SK-N-SH (cell line): ENCODE data around the gene NUSAP1. TPM values are rescaled to one million over a fixed set of nuclear protein-coding genes. Genes with fewer than 3 reads are reported as not detected.
A peak's percentile ranks its signal among the peaks of the same experiment; 100 is the strongest.

Experiments used
- CTCF ChIA-PET: fragments of 300-600, 350-600 bp; formaldehyde crosslinking; extraction: SDS; loops from one replicate; lab custom pipeline; 2021; lab: Yijun Ruan, JAX
- POLR2A ChIA-PET: fragments of 350-600 bp; sonication (Branson Sonifier 250); formaldehyde crosslinking; extraction: SDS; loops from one replicate; lab custom pipeline; 2020; ENCODE audit warnings: antibody characterized with exemption, inconsistent platforms; lab: Yijun Ruan, JAX
- DNase-seq: peaks from one replicate; pipeline ENCODE4 v3.0.0; 2012
- H2AFZ ChIP-seq: fragments of 200-600 bp; sonication (generic); 2 replicates; pipeline ENCODE4 v1.8.1; 2016; ENCODE audit warnings: antibody characterized with exemption, mild to moderate bottlenecking, low read depth
- H3F3A ChIP-seq: fragments of 200-600 bp; sonication (generic); replicated peaks from 2 replicates; pipeline ENCODE3; 2016; ENCODE audit warnings: antibody characterized with exemption, mild to moderate bottlenecking; ENCODE audit not compliant: insufficient read depth
- H3K27ac ChIP-seq, 2 experiments: fragments of 200-500 bp in 1 of 2; fragments of 200-600 bp in 1 of 2; sonication (Bioruptor generic) in 1 of 2; sonication (generic), shearing (Covaris generic) in 1 of 2; 2 replicates each; pipeline versions ENCODE4 v1.5.1 to v1.6.1; 2014 to 2016; ENCODE audit warnings: low read depth in 2 of 2, inconsistent platforms in 1 of 2, low read length in 1 of 2, mild to moderate bottlenecking in 1 of 2, mixed read lengths in 1 of 2
- H3K27me3 ChIP-seq: fragments of 200-600 bp; sonication (generic), shearing (Covaris generic); 2 replicates; pipeline ENCODE4 v1.6.1; 2016; ENCODE audit warnings: mixed run types; ENCODE audit not compliant: insufficient read depth
- H3K36me3 ChIP-seq, 2 experiments: fragments of 200-500 bp in 1 of 2; fragments of 200-600 bp in 1 of 2; sonication (Bioruptor generic) in 1 of 2; sonication (generic) in 1 of 2; replicated peaks in 1 of 2; 2 replicates each; pipeline versions ENCODE3 to v1.5.1; 2014 to 2016; ENCODE audit warnings: low read length in 1 of 2, mild to moderate bottlenecking in 1 of 2; ENCODE audit not compliant: insufficient read depth in 2 of 2, control insufficient read depth in 1 of 2
- H3K4me1 ChIP-seq, 2 experiments: fragments of 200-500 bp in 1 of 2; fragments of 200-600 bp in 1 of 2; sonication (Bioruptor generic) in 1 of 2; sonication (generic), shearing (Covaris generic) in 1 of 2; 2 replicates each; pipeline versions ENCODE4 v1.5.1 to v1.6.1; 2014 to 2016; ENCODE audit warnings: low read depth in 1 of 2, low read length in 1 of 2, mixed run types in 1 of 2; ENCODE audit not compliant: insufficient read depth in 2 of 2, control insufficient read depth in 1 of 2
- H3K4me2 ChIP-seq: fragments of 200-600 bp; sonication (generic), shearing (Covaris generic); 2 replicates; pipeline ENCODE4 v1.6.1; 2017; ENCODE audit warnings: mixed run types
- H3K4me3 ChIP-seq, 2 experiments: fragments of 200-500 bp in 1 of 2; fragments of 200-600 bp in 1 of 2; sonication (Bioruptor generic) in 1 of 2; sonication (generic), shearing (Covaris generic) in 1 of 2; 2 replicates each; pipeline versions ENCODE4 v1.5.1 to v1.8.1; 2014 to 2016; ENCODE audit warnings: low read depth in 2 of 2, inconsistent platforms in 1 of 2, low read length in 1 of 2, mild to moderate bottlenecking in 1 of 2, mixed read lengths in 1 of 2, moderate library complexity in 1 of 2
- H3K79me2 ChIP-seq: fragments of 200-600 bp; sonication (generic); 2 replicates; pipeline ENCODE4 v1.8.1; 2017; ENCODE audit warnings: mild to moderate bottlenecking; ENCODE audit not compliant: insufficient read depth
- H3K9ac ChIP-seq: fragments of 200-600 bp; sonication (generic); 2 replicates; pipeline ENCODE4 v1.6.1; 2017; ENCODE audit warnings: mixed run types
- H3K9me2 ChIP-seq: fragments of 200-600 bp; sonication (generic); 2 replicates; pipeline ENCODE4 v1.6.1; 2017; ENCODE audit warnings: mixed run types
- H3K9me3 ChIP-seq: fragments of 200-600 bp; sonication (generic); 2 replicates; pipeline ENCODE4 v1.6.1; 2017; ENCODE audit warnings: mixed run types, mild to moderate bottlenecking, moderate library complexity
- H4K20me1 ChIP-seq: fragments of 200-600 bp; sonication (generic); 2 replicates; pipeline ENCODE4 v1.6.1; 2017; ENCODE audit warnings: mild to moderate bottlenecking, mixed run types; ENCODE audit not compliant: insufficient read depth
- EP300 ChIP-seq, 2 experiments: IDR thresholded peaks; 2 replicates each; pipeline versions ENCODE4 v1.4.0 to v1.6.1; 2012; ENCODE audit warnings: borderline replicate concordance in 1 of 2, low read depth in 1 of 2, low read length in 1 of 2
- EZH2phosphoT487 ChIP-seq: fragments of 200-600 bp; sonication (generic); IDR thresholded peaks from 2 replicates; pipeline ENCODE4 v1.6.1; 2017; ENCODE audit warnings: low read depth, mixed run types, mild to moderate bottlenecking, antibody characterized with exemption, moderate library complexity, borderline replicate concordance
- GATA2 ChIP-seq: sonication (generic); formaldehyde crosslinking; IDR thresholded peaks from 2 replicates; pipeline ENCODE4 v1.5.0; 2020; ENCODE audit warnings: mild to moderate bottlenecking, missing genetic modification reagents
- IRF3 ChIP-seq: fragments of 150-350 bp; IDR thresholded peaks from 2 replicates; pipeline ENCODE4 v1.6.1; 2016; ENCODE audit warnings: mild to moderate bottlenecking, low read depth, low read length
- JUND ChIP-seq: IDR thresholded peaks from 2 replicates; pipeline ENCODE4 v1.4.0; 2012
- POLR2AphosphoS5 ChIP-seq: IDR thresholded peaks from 2 replicates; pipeline ENCODE4 v1.6.1; 2012; ENCODE audit warnings: low read depth, low read length
- RXRA ChIP-seq: IDR thresholded peaks from 2 replicates; pipeline ENCODE4 v1.4.0; 2012; ENCODE audit warnings: low read depth, mild to moderate bottlenecking, borderline replicate concordance
- SIN3A ChIP-seq: IDR thresholded peaks from 2 replicates; pipeline ENCODE4 v1.6.1; 2012; ENCODE audit warnings: low read depth, mild to moderate bottlenecking, low read length, moderate library complexity, borderline replicate concordance
- YY1 ChIP-seq: IDR thresholded peaks from 2 replicates; pipeline ENCODE4 v1.4.0; 2012; ENCODE audit warnings: low read depth, mild to moderate bottlenecking
- ZBTB33 ChIP-seq: IDR thresholded peaks from 2 replicates; pipeline ENCODE4 v1.4.0; 2012; ENCODE audit warnings: low read depth, borderline replicate concordance
- WGBS: methylation state at CpG from one replicate; pipeline ENCODE4 v1.1.6; 2017; ENCODE audit warnings: low lambda C conversion rate; 5-methylcytosine and 5-hydroxymethylcytosine counted together
- polyA plus RNA-seq, 3 experiments: library from polyadenylated mRNA; depleted of rRNA; stranded (reverse); fragments of >200 nt; gene quantifications; 2 replicates each; pipeline ENCODE4 v1.2.3, GENCODE V29; 2012
- TF ChIP-seq, protein P1 (sequence below): IDR thresholded peaks from 2 replicates; pipeline ENCODE4; 2012
- TF ChIP-seq, protein P2 (sequence below): fragments of 200-600 bp; sonication (generic); IDR thresholded peaks from 2 replicates; pipeline ENCODE4 v1.6.1; 2017; ENCODE audit warnings: antibody characterized with exemption, mild to moderate bottlenecking, moderate library complexity
- TF ChIP-seq, protein P3 (sequence below): IDR thresholded peaks from 2 replicates; pipeline ENCODE4 v1.4.0; 2012; ENCODE audit warnings: low read depth, borderline replicate concordance

Gene NUSAP1
- polyA plus RNA-seq, 1 of the 3 experiments (the other 2 are of a cell fraction) = 41.1 TPM

GRCh38 chr15:41416742-41417417 is 84.2 kb downstream of the NUSAP1 start, which contains the start of gene RTF1 (continued):
- peak; percentile 15; the same call in 1 of the 2 replicates for TF ChIP-seq SIN3A

DNA sequence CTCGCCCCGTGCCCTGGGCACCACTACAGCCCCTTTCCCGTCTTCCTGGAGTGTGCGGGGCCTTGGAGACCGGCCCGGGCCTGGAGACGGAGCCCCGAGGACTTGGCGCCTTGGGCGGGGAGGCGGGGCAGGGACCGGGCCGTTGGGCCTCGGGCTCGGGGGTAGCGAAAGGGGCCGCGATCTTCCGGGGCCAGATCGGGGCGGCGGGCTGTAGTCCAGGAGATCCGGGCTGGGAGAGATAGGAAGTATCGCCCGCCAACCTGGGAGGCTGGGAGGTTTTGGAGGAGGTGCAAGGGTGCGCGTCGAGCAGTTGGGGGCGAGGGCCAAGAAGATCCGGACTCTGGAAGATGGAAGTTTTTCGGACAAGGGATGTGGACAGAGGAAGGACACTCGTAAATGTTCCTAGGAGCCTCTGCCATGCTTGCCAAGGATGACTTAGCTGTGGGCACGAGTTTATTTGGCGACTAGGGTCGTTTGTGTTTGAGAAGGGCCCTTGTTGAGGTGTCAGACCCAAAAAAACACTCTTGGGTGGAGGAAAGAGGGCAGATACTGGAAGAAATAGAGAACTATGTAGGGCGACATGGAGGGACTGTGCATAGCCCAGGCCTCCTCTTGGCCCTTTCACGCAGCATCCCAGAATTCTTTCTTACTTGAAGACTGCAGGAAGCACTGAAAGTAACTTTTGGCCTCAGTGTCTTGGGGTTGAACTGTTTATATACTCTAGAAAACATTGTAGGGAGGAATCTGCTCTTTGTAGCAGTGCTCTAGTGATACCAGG is 84.9 kb downstream of the NUSAP1 start:
- H4K20me1 ChIP-seq = peaks cover 51% of the 10 kb centered on the region
- H3K9ac ChIP-seq = peak overlapping the region; percentile 92
- DNase-seq = peak; percentile 76
- H2AFZ ChIP-seq = 0 out of 2 replicates have a peak overlapping the region, but pooled peaks have one; percentile 57
- peak overlapping the region; percentile 47 to 76; a peak in 3 of 4 replicates for H3K27ac ChIP-seq
- peaks cover 6 to 14% of the 10 kb centered on the region in 2 experiments; a peak in 3 of 4 replicates for H3K4me1 ChIP-seq
- H3K9me2 ChIP-seq = no peaks in the 10 kb centered on the region
- peak overlapping the region; percentile 79 to 100 for H3K4me3 ChIP-seq
- peaks cover 12% of the 10 kb centered on the region for H3F3A ChIP-seq
- H3K4me2 ChIP-seq = peak overlapping the region; percentile 93
- no peaks in the 10 kb centered on the region for H3K9me3 ChIP-seq
- TF ChIP-seq ZBTB33 (no peak), POLR2AphosphoS5 (no peak)
- ChIA-PET CTCF (interaction anchor here (1.0 kb wide), 1 partner anchor 48 kb away, joined by 3 read pairs; no protein-coding TSS in a partner anchor), POLR2A (interaction anchor here (1.1 kb wide), 1 partner anchor 48 kb away, joined by 3 read pairs; no protein-coding TSS in a partner anchor)
- no peaks in the 10 kb centered on the region for H3K27me3 ChIP-seq
- H3K36me3 ChIP-seq = no peaks in the 10 kb centered on the region
- H3K79me2 ChIP-seq = peaks cover 75% of the 10 kb centered on the region
- under 1% methylated on average over 25 of the region's 37 CpGs for WGBS

- H3K27ac ChIP-seq = no peak overlapping the region
- H3K79me2 ChIP-seq = peaks cover 98% of the 10 kb centered on the region
- ChIA-PET POLR2A (no interaction called here), CTCF (no interaction called here)
- 98% methylated on average over 7 of the region's 7 CpGs for WGBS
- H4K20me1 ChIP-seq = peaks cover 74% of the 10 kb centered on the region
- peaks cover 0 to 5% of the 10 kb centered on the region in 2 experiments for H3K36me3 ChIP-seq
- peaks cover 13% of the 10 kb centered on the region for H3F3A ChIP-seq
- peaks cover 4 to 9% of the 10 kb centered on the region in 2 experiments; a peak in 3 of 4 replicates for H3K4me1 ChIP-seq
- no peaks in the 10 kb centered on the region for H3K27me3 ChIP-seq
- no peaks in the 10 kb centered on the region for H3K9me2 ChIP-seq
- DNase-seq = no peak
- no peak overlapping the region for H3K4me2 ChIP-seq
- H3K9ac ChIP-seq = no peak overlapping the region
- no peak overlapping the region for H2AFZ ChIP-seq
- H3K9me3 ChIP-seq = no peaks in the 10 kb centered on the region
- H3K4me3 ChIP-seq = no peak overlapping the region
- no peak for TF ChIP-seq POLR2AphosphoS5
- no peak for TF ChIP-seq SIN3A
- no peak for TF ChIP-seq YY1
- no peak for TF ChIP-seq IRF3
- TF ChIP-seq, protein P1, sequence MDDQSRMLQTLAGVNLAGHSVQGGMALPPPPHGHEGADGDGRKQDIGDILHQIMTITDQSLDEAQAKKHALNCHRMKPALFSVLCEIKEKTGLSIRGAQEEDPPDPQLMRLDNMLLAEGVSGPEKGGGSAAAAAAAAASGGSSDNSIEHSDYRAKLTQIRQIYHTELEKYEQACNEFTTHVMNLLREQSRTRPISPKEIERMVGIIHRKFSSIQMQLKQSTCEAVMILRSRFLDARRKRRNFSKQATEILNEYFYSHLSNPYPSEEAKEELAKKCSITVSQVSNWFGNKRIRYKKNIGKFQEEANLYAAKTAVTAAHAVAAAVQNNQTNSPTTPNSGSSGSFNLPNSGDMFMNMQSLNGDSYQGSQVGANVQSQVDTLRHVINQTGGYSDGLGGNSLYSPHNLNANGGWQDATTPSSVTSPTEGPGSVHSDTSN = no peak
- no peak for TF ChIP-seq EZH2phosphoT487
- TF ChIP-seq, protein P2, sequence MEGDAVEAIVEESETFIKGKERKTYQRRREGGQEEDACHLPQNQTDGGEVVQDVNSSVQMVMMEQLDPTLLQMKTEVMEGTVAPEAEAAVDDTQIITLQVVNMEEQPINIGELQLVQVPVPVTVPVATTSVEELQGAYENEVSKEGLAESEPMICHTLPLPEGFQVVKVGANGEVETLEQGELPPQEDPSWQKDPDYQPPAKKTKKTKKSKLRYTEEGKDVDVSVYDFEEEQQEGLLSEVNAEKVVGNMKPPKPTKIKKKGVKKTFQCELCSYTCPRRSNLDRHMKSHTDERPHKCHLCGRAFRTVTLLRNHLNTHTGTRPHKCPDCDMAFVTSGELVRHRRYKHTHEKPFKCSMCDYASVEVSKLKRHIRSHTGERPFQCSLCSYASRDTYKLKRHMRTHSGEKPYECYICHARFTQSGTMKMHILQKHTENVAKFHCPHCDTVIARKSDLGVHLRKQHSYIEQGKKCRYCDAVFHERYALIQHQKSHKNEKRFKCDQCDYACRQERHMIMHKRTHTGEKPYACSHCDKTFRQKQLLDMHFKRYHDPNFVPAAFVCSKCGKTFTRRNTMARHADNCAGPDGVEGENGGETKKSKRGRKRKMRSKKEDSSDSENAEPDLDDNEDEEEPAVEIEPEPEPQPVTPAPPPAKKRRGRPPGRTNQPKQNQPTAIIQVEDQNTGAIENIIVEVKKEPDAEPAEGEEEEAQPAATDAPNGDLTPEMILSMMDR = no peak
- no peak for TF ChIP-seq RXRA
- no peak for TF ChIP-seq JUND
- TF ChIP-seq, protein P3, sequence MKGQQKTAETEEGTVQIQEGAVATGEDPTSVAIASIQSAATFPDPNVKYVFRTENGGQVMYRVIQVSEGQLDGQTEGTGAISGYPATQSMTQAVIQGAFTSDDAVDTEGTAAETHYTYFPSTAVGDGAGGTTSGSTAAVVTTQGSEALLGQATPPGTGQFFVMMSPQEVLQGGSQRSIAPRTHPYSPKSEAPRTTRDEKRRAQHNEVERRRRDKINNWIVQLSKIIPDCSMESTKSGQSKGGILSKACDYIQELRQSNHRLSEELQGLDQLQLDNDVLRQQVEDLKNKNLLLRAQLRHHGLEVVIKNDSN = no peak
- TF ChIP-seq GATA2 (CRISPR knock-in tag) = no peak
- no peak for TF ChIP-seq EP300 (IDR thresholded peaks at IDR 0.05; ENCODE audit: borderline replicate concordance in 1 of 2, low read depth in 1 of 2, low read length in 1 of 2)
Measured at GRCh38 chr15:41423979-41424659, 91.4 kb downstream of the NUSAP1 start.
